Loucy (cell line): ENCODE data around the gene BBX.

Experiments
- H2AFZ ChIP-seq: fragments of 200-600 bp; sonication (generic); 2 replicates; pipeline ENCODE4 v1.6.0; 2016; ENCODE audit warnings: antibody characterized with exemption, mild to moderate bottlenecking, low read length, moderate library complexity
- H3F3A ChIP-seq: fragments of 200-600 bp; 2 replicates; pipeline ENCODE4 v1.6.0; 2016; ENCODE audit warnings: antibody characterized with exemption, low read depth, mild to moderate bottlenecking
- H3K27me3 ChIP-seq: fragments of 200-600 bp; sonication (generic); 2 replicates; pipeline ENCODE4 v1.6.1; 2014; ENCODE audit warnings: low read length, mild to moderate bottlenecking; ENCODE audit not compliant: insufficient read depth, poor library complexity, severe bottlenecking
- H3K36me3 ChIP-seq: fragments of 200-600 bp; sonication (generic); 2 replicates; pipeline ENCODE4 v1.6.1; 2016; ENCODE audit warnings: low read length; ENCODE audit not compliant: insufficient read depth
- H3K4me1 ChIP-seq: fragments of 200-600 bp; sonication (generic); 2 replicates; pipeline ENCODE4 v1.5.1; 2014; ENCODE audit warnings: low read length, mild to moderate bottlenecking; ENCODE audit not compliant: insufficient read depth, poor library complexity, severe bottlenecking
- H3K4me2 ChIP-seq: fragments of 200-600 bp; sonication (generic); 2 replicates; pipeline ENCODE4 v1.6.0; 2014; ENCODE audit warnings: antibody characterized with exemption, low read length, low read depth, mild to moderate bottlenecking; ENCODE audit not compliant: poor library complexity, severe bottlenecking
- H3K4me3 ChIP-seq: fragments of 200-600 bp; sonication (generic); 2 replicates; pipeline ENCODE4 v1.5.1; 2014; ENCODE audit warnings: low read length, mild to moderate bottlenecking, mixed read lengths; ENCODE audit not compliant: poor library complexity, severe bottlenecking
- H3K79me2 ChIP-seq: fragments of 200-600 bp; sonication (generic); 2 replicates; pipeline ENCODE4 v1.6.1; 2014; ENCODE audit warnings: low read length; ENCODE audit not compliant: insufficient read depth
- H3K9ac ChIP-seq: fragments of 200-600 bp; sonication (generic); 2 replicates; pipeline ENCODE4 v1.6.0; 2014; ENCODE audit warnings: mild to moderate bottlenecking, low read depth, low read length, moderate library complexity; ENCODE audit not compliant: poor library complexity, severe bottlenecking
- H3K9me2 ChIP-seq: fragments of 200-600 bp; sonication (generic); replicated peaks from 2 replicates; pipeline ENCODE4 v1.6.1; 2016; ENCODE audit warnings: low read depth, low read length, mixed read lengths
- H3K9me3 ChIP-seq: fragments of 200-600 bp; sonication (generic); 2 replicates; pipeline ENCODE4 v1.6.1; 2014; ENCODE audit warnings: mild to moderate bottlenecking, antibody characterized with exemption, low read length, low read depth; ENCODE audit not compliant: insufficient read depth
- H4K20me1 ChIP-seq: fragments of 200-600 bp; sonication (generic); 2 replicates; pipeline ENCODE4 v1.6.0; 2014; ENCODE audit warnings: antibody characterized with exemption, low read length, mild to moderate bottlenecking; ENCODE audit not compliant: insufficient read depth, poor library complexity, severe bottlenecking
- CTCF ChIP-seq: fragments of 200-600 bp; sonication (generic); conservative IDR thresholded peaks from 2 replicates; pipeline ENCODE4 v1.5.1; 2014; ENCODE audit warnings: mild to moderate bottlenecking, antibody characterized with exemption, low read length
- EZH2phosphoT487 ChIP-seq: fragments of 200-600 bp; IDR thresholded peaks from 2 replicates; pipeline ENCODE4 v1.6.1; 2018; ENCODE audit warnings: antibody characterized with exemption, mild to moderate bottlenecking, moderate library complexity, borderline replicate concordance

The BBX gene

GRCh38 chr3:107734317-107734716 lies 211.6 kb downstream of the BBX start:
- no peak overlapping the region for H3K9ac ChIP-seq
- no peaks in the 10 kb centered on the region for H3K9me3 ChIP-seq
- H3K4me3 ChIP-seq = no peak overlapping the region
- H3K36me3 ChIP-seq = peaks cover 57% of the 10 kb centered on the region
- no peaks in the 10 kb centered on the region for H4K20me1 ChIP-seq
- no peak overlapping the region for H2AFZ ChIP-seq
- H3K9me2 ChIP-seq = no peaks in the 10 kb centered on the region
- H3K4me2 ChIP-seq = no peak overlapping the region
- H3F3A ChIP-seq = no peaks in the 10 kb centered on the region
- H3K4me1 ChIP-seq = no peaks in the 10 kb centered on the region
- H3K27me3 ChIP-seq = no peaks in the 10 kb centered on the region
- no peaks in the 10 kb centered on the region for H3K79me2 ChIP-seq
- TF ChIP-seq CTCF = no peak
- TF ChIP-seq EZH2phosphoT487 = no peak

GRCh38 chr3:107737914-107738313 lies 215.2 kb downstream of the BBX start:
- H3K36me3 ChIP-seq = peaks cover 30% of the 10 kb centered on the region
- TF ChIP-seq EZH2phosphoT487 (no peak), CTCF (no peak)
- H3K4me1 ChIP-seq = no peaks in the 10 kb centered on the region
- no peaks in the 10 kb centered on the region for H3F3A ChIP-seq
- H3K9me3 ChIP-seq = no peaks in the 10 kb centered on the region
- no peaks in the 10 kb centered on the region for H3K9me2 ChIP-seq
- H3K79me2 ChIP-seq = no peaks in the 10 kb centered on the region
- no peaks in the 10 kb centered on the region for H4K20me1 ChIP-seq
- no peak overlapping the region for H3K9ac ChIP-seq
- no peaks in the 10 kb centered on the region for H3K27me3 ChIP-seq
- no peak overlapping the region for H3K4me3 ChIP-seq
- H3K4me2 ChIP-seq = no peak overlapping the region
- no peak overlapping the region for H2AFZ ChIP-seq

- no peaks in the 10 kb centered on the region for H3K4me1 ChIP-seq
- H3K9me3 ChIP-seq = no peaks in the 10 kb centered on the region
- no peaks in the 10 kb centered on the region for H4K20me1 ChIP-seq
- H3K9ac ChIP-seq = no peak overlapping the region
- H3K36me3 ChIP-seq = peaks cover 22% of the 10 kb centered on the region
- H3K27me3 ChIP-seq = no peaks in the 10 kb centered on the region
- no peaks in the 10 kb centered on the region for H3F3A ChIP-seq
- H3K4me3 ChIP-seq = no peak overlapping the region
- H3K79me2 ChIP-seq = no peaks in the 10 kb centered on the region
- no peaks in the 10 kb centered on the region for H3K9me2 ChIP-seq
- no peak overlapping the region for H3K4me2 ChIP-seq
- TF ChIP-seq EZH2phosphoT487 (no peak), CTCF (no peak)
- H2AFZ ChIP-seq = no peak overlapping the region
These were observed 215.9 kb downstream of the BBX start for GRCh38 chr3:107738486-107739183.
